Occipital lobe (tissue), 3 donors: ENCODE results near the gene ACY1. TPM values are rescaled to one million over a fixed set of nuclear protein-coding genes. Genes with fewer than 3 reads are reported as not detected.
"Not testable (repeated sequence)": the region's sequence is repeated elsewhere in the genome, so short reads cannot be mapped to it uniquely, and the experiment has no call there.

ENCODE experiments used
- DNase-seq: peaks from one replicate; lab custom pipeline; 2025; lab: John Stamatoyannopoulos, UW
- small RNA-seq: library from RNA; depleted of rRNA; stranded (forward); fragments of <200 nt; gene quantifications from one replicate; pipeline ENCODE3, GENCODE V24; 2014
- total RNA-seq: library from RNA; depleted of rRNA; stranded (reverse); fragments of >200 nt; gene quantifications from one replicate; pipeline ENCODE4 v1.2.3, GENCODE V29; 2014

ACY1 gene
- total RNA-seq, 1 donor from 2014 or later, result 2.8 TPM

DNA sequence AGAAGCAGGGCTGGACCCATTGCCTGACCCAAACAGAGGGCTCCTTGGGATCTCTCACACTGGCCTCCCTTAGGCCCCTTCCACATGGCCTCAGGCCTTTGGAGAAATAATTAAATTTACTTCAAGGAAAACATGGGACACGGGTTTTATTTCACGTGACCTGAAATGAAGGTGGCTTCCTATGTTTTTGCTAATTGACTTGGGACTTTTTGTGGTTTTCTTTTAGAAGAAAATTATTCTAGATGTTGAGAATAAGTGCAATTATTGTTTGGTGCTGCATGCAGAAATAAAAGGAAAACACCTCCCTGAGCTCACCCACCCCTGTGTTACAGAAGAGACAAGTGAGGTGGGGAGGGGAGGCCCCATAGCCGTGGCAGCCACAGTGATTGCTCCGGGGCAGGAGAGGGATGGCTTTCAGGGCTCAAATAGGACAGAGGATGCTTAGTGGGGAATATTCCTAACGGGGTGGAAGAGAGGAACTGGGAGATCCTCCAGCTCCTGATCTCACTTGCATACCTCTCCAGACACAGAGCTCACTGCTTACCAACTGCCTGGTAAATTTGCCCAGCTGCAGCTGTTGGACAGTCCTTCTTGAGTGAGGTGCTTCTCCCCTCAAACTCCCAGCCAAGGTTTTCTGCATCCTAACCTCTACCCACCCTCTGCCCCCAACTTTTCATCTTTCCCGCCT, 41.6 kb downstream of the ACY1 start:
- no peak for DNase-seq

DNA sequence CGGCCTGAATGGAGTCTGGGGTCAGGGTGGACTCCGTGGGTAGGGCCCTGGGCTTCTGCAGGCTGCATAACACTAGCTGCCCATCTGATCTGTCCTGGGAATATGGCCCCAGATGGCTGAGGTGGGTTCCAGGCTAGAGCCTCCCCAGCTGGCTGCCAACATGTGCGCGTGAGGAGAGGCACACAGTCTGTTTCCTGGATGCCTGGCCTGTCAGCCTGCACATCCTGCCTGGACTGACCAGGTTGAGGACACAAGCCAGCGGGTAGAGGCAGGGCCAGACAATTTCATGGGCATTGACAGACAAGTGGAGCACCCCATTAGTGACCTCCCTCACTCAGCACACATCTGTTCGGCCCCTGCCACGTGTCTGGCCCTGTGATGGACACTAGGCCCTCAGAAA, 42.1 kb downstream of the ACY1 start:
- no peak for DNase-seq

DNA sequence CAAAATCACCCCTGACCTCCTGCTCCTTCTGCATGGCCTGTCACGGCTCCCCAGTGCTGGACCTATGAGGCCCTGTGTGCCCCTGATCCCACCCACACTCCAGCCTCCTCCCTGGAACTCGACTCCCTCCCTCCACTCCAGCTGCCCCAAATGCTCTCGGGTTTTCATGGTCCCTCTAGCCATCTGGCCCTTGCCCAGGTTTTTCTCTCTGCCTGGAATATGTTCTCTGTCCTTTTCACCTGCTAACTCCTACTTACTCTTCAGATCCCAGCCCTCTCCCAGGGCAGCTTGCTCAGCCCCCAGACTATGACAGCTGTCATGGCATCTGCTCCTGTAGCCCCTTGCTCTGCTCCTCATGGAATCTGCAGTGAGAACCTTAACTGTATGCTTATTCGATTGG, 42.7 kb downstream of the ACY1 start:
- DNase-seq, result no peak

DNA sequence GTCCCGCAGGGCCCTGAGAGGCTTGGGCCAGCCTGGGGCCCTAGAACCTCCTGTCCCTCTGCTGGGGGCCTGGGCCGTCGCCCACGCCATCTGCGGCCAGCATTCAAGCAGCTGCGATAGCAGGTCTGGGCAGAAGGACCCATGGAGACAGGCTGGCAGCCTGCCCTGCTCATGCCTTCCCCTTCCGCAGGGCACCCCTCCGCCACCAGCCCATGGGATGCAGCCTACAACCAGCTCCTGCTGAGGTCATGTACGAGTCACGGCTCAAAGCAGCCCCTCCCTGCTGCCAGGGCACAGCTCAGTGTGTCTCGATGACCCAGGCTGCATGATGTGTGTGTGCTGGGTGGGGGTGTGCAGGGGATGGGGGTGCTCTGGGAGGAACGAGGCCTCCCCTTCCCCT, 45.2 kb downstream of the ACY1 start:
- DNase-seq, result peak; percentile 75

DNA sequence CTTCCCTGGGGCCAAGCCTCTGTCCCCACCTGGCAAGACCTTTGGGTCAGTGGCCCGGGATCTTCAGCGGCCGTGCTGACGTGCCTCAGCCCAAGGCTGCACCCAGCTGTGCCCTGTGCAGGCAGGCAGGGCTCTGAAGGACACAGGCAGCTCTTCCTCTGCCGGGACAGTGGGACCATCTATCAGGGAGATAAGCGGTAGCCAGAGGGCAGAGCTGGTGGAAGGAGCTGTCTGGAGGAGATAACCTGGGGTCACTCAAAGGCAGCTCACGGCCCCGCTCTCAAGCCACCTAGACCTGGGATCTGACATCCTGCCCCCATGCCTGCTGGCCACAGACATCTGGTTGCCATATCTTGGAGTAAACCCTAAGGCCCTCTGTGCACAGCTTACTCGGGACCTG, 45.7 kb downstream of the ACY1 start:
- DNase-seq, result no peak

DNA sequence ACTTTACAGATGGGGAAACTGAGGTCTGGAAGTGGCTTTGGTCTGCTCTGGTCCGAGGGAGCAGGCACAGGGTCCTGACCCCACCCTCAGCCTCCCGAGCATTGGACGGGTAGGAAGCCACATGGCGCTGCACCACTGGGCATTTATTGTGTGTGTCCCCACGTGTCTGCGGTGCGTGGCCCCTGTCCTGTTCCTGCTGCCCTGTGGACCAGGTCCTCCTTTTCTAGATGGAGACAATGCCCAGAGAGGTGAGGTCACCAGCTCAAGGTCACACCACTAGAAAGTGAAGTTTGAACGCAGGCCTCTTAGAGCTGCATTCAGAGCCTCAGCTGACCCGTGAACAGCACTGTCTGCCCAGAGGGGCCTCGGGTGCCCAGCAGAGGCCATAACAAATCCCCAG, 46.2 kb downstream of the ACY1 start:
- DNase-seq, result no peak

DNA sequence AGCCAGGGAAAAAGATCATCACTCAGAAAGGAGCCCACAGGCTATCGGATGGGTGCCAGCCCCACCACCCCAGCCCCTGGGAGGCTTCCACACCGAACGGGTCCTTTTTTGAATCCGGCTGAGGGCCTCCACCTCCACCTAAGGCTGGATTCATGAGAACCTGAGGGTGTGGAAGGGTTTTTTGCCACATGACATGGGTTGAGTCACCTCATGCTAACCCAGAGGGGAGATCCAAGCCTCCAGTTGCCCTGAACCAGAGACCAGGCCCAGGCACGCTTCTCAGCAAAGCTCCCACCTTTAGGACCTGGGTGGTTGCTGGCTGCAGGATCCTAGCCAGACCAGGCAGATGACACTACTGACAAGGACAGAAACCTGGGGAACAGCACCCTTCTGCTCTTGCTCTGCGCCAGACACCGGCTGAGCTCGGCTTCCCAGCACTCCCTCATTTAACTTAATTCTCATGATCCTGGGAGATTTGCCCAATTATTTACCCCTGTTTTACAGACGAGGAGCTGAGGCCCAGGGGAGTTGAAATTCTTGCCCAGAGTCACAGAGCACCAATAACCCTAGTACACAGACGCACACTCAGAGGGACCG, 47.5 kb downstream of the ACY1 start:
- no peak for DNase-seq

DNA sequence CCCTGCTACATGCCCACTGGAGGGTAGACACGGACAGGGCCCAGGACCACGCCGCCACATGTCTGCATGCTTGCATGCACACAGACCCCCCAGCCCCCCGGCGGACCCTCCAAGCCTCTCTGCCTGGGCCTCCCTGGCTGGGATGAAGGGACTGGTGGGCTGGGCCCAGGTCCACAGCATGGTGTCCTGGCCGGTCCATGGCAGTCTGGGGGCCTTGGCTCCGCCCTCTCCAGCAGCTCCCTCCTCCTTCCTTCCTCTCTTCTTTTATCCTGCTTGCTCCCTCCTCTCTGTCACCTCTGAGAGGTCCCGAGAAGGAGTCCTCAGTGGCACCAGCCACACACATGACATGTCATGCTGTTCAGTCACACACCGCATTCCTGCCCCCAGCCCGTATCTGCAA, 48.6 kb downstream of the ACY1 start:
- no peak for DNase-seq

DNA sequence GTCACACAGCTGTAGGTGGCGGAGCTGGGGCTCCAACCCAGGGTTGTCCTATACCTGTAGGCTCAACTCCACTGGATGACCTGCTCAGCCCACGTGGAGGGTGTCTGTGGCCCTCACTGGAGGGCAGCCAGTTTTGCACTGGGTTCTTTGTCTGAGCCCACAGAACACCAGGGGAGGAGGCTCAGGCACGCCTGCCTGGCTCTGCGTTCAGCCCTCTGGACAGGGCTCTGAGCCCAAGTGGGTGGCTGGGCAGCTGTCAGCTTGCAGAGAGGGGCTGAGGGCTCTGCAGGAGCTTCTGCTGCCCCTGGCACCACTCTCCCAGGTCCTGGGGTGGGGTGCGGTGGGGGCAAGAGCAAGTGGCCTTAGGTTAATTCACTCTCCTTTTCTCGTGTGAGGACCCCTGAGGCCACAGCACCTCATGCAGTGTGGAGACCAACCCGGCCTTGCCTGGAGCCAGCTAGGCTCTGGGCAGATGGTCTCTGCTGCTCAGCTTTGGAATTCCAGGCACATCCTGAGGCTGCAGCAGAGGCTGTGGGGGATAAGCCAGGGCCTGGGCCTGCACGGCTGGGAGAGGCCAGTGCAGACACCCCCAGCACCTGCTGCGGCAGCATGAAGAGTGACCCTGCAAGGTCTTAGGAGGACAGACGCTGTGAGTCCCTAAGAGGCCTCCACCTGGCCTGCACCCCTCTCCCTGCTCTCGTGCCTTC, 49.5 kb downstream of the ACY1 start:
- DNase-seq, result no peak

DNA sequence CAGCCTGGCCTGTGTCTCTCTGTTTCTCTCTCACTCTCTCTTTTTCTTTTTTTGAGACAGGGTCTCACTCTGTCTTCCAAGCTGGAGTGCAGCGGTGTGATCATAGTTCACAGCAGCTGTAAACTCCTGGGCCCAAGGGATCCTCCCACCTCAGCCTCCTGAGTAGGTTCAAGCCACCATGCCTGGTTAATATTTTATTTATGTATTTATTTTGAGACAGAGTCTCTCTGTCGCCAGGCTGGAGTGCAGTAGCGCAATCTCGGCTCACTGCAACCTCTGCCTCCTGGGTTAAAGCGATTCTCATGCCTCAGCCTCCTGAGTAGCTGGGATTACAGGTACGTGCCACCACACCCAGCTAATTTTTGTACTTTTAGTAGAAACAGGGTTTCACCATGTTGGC, 50.4 kb downstream of the ACY1 start:
- not testable (repeated sequence) for DNase-seq

DNA sequence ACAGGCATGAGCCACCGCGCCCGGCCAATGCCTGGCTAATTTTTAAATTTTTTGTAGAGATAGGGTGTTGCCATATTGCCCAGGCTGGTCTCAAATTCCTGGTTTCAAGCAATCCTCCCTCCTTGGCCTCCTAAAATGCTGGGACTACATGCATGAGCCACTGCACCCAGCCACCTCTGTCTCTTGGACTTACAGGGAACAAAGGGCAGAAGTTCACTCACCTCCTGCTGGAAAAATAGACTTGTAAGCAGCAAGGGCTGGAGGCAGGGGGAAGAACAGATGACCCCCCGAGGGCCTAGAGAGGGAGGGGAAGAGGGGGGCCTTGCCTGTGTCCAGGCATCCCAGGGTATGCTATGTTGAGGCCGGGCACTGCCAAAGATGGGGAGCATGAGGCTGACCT, 50.9 kb downstream of the ACY1 start:
- DNase-seq, result no peak

DNA sequence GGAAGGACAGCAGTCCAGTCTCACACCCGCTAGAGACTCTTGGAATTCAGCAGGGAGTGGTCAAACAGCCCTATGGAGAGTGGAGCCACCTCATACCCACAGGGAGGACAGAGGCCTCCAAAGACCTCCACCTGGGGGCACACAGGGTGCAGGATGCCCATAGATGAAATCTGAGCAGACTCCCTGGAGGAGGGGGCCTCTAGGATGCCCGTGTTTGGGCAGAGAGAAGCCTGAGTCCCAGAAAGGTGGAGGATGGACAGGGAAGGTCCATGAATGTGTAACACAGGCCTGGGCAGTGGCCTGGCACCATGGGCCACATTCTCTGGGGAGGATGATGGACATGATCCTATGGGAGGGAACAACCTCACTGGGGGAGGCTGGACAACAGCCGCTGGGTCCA, 51.3 kb downstream of the ACY1 start:
- DNase-seq, result no peak

DNA sequence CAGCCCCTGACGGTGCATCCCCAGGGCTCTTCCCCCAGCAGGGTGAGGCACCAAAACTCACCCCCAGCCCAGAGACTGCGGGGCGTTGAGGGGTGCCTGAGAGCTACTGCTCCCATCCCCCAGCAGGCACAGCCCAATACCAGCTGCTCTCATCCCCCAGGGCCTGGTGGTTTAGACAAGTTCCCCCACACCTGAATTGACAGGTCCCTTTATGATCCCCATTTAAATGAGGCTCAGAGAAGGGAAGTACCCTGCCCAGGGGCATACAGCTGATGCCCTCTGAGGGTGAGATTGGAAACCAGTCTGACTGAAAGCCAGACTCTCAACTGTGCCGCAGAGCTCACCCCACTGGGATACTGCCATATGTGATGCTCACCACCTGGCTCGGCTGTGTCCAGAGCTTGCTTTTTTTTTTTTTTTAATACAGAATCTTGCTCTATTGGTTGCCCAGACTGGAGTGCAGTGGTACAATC, 52.9 kb downstream of the ACY1 start:
- no peak for DNase-seq

DNA sequence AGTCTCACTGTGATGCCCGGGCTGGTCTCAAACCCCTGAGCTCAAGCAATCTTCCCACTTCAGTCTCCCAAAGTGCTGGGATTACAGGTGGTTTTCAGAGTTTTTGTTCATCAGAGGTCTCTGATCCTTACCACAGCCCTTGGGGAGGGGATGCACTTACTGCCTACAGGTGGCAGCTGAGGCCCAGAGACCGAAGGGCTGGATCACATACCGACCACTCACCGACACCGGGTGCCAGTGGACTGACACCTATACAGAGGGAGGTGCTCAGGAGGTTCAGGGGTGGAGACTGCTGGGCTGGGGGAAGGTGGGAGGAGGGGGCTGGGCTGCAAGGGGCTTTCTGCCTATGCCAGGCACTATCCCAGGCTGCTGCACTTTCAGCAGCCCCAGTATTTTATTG, 53.5 kb downstream of the ACY1 start:
- no peak for DNase-seq

DNA sequence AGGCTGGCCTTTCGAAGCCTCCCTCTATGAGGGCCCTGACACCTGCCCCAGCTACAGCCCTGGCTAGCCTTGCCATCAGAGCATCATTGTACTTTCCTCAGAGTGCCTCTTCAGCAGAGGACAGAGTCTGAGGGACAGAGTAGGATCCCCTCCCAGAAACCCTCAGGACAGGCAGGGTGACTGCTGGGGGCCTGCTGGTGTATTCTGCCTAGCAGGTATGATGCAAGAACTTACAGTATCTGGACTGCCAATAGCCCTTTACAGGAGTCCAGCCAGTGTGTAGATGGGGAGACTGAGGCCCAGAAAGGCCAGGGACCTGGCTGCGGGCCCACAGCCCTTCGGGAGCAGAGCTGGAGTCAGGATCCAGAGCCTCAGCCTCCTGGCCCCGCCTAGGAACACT, 54.0 kb downstream of the ACY1 start:
- no peak for DNase-seq

DNA sequence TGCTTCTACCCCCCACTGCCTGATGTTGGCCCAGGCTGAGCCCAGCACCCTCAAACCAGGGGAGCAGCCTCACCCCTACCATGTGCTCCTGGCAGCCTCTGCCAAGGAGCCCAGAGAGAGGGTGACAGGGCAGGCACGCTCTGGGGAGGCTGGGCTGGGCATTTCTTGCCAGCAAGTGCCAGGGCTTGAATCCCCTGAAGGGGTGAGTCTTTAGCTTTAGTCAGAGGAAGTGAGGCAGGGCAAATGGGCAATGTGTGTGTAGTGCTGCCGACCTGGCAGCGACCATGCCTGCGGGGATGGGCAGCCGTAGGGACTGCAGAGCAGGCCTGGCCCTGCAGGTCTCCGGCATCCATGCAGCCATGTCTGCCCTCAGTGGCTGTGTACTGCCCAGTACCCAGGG, 54.9 kb downstream of the ACY1 start:
- no peak for DNase-seq

Small RNA genes within 50 kb of the gene (small RNA-seq; reads per million reads assigned to genes)
- gene AC115284.1, result not detected

Other genes starting within 250 kb of the ACY1 start
- gene IQCF6, start 204.3 kb upstream of the ACY1 start, total RNA-seq, result not detected
- not detected for gene IQCF2, start 121.9 kb upstream of the ACY1 start, total RNA-seq
- gene IQCF5, start 107.9 kb upstream of the ACY1 start, total RNA-seq, result not detected
- not detected for gene IQCF1, start 80.2 kb upstream of the ACY1 start, total RNA-seq
- 16.8 TPM for gene RRP9, start 41.6 kb upstream of the ACY1 start, total RNA-seq
- gene PARP3, start 41.2 kb upstream of the ACY1 start, total RNA-seq, result 1.7 TPM
- 0.62 TPM for gene GPR62, start 28.2 kb upstream of the ACY1 start, total RNA-seq
- gene PCBP4, start 16.1 kb upstream of the ACY1 start, total RNA-seq, result 42.7 TPM
- gene ABHD14B, start 9.5 kb upstream of the ACY1 start, total RNA-seq, result 1.9 TPM
- 20.6 TPM for gene ABHD14A, start 8.5 kb upstream of the ACY1 start, total RNA-seq
- gene RPL29, start 12.4 kb downstream of the ACY1 start, total RNA-seq, result 778 TPM
- 10.8 TPM for gene DUSP7, start 73.0 kb downstream of the ACY1 start, total RNA-seq
- gene POC1A, start 170.9 kb downstream of the ACY1 start, total RNA-seq, result 3.1 TPM
- 36.2 TPM for gene ALAS1, start 214.6 kb downstream of the ACY1 start, total RNA-seq
- under 0.01 TPM for gene TLR9, start 242.1 kb downstream of the ACY1 start, total RNA-seq